H54 (cell line): ENCODE measurements around the gene PRSS12.
"Not testable (repeated sequence)": the region's sequence is repeated elsewhere in the genome, so short reads cannot be mapped to it uniquely, and the experiment has no call there.

Experiments used
- DNase-seq: peaks from one replicate; pipeline ENCODE4 v3.0.0; 2011; ENCODE audit warnings: low spot score, mixed read lengths; ENCODE audit not compliant: insufficient read length
- FAIRE-seq: peaks from 3 replicates; lab custom pipeline; 2011; peaks lifted over from hg19 to GRCh38; lab: Jason Lieb, UNC
- POLR2A ChIP-seq: IDR thresholded peaks from 2 replicates; pipeline ENCODE4 v1.6.1; 2011; ENCODE audit warnings: low read depth, mild to moderate bottlenecking, low read length

The PRSS12 gene

GRCh38 chr4:118352843-118353533, at the start of gene PRSS12:
PRSS12 (minus strand) TSS chr4:118353003; CDS start chr4:118352720, 283 bp downstream.
- peak; percentile 75 for DNase-seq
- FAIRE-seq, result no peak
- TF ChIP-seq POLR2A, result 0 out of 2 replicates have a peak, but pooled peaks have one; percentile 15

DNA sequence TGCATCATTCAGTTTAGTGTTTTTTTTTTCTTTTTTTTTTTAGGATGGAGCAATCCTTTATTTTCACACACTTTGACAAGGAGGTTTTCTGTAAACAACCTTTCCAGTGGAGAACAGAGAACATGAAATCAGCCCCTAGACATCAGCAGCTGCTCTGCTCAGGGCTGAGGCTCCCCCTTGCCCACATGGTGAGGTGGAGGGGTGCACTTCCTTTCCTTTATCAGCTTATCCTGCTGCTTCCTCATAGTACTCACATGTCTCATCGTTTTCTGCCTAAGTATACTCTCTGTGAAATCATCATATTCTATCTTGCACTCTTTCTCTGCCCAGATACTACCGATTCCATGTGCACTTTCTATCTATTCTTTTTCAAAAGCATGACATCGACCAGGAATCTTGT, 47.6 kb upstream of the PRSS12 start:
- FAIRE-seq (no peak), DNase-seq (no peak)
- no peak for TF ChIP-seq POLR2A

GRCh38 chr4:118399883-118400282, 47.1 kb upstream of the PRSS12 start:
- DNase-seq, FAIRE-seq: not testable (repeated sequence)

GRCh38 chr4:118398226-118399090, 45.7 kb upstream of the PRSS12 start:
- FAIRE-seq, result no peak

GRCh38 chr4:118397623-118397979, 44.8 kb upstream of the PRSS12 start:
- FAIRE-seq (no peak), DNase-seq (no peak)
- no peak for TF ChIP-seq POLR2A

More at GRCh38 chr4:118398226-118399090, 45.7 kb upstream of the PRSS12 start:
- no peak for TF ChIP-seq POLR2A
- DNase-seq, result no peak

GRCh38 chr4:118396881-118397622, 44.2 kb upstream of the PRSS12 start:
- DNase-seq (no peak), FAIRE-seq (no peak)
- TF ChIP-seq POLR2A, result no peak

- FAIRE-seq (no peak), DNase-seq (no peak)
- TF ChIP-seq POLR2A, result no peak
Observed at GRCh38 chr4:118395057-118395644, 42.3 kb upstream of the PRSS12 start.

DNA sequence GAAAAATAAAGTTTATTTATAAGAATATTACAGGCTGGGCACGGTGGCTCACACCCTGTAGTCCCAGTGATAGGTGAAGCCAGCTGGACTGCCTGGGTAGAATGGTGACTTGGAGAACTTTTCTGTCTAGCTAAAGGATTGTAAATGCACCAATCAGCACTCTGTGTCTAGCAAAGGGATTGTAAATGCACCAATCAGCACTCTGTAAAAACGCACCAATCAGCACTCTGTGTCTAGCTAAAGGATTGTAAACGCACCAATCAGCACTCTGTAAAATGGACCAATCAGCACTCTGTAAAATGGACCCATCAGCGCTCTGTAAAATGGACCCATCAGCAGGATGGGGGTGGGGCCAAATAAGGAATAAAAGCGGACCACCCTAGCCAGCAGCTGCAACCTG, 39.7 kb upstream of the PRSS12 start:
- not testable (repeated sequence) for DNase-seq, FAIRE-seq

- no peak for FAIRE-seq
- no peak for TF ChIP-seq POLR2A
- DNase-seq, result no peak
Observed at GRCh38 chr4:118390121-118390520, 37.3 kb upstream of the PRSS12 start.

DNA sequence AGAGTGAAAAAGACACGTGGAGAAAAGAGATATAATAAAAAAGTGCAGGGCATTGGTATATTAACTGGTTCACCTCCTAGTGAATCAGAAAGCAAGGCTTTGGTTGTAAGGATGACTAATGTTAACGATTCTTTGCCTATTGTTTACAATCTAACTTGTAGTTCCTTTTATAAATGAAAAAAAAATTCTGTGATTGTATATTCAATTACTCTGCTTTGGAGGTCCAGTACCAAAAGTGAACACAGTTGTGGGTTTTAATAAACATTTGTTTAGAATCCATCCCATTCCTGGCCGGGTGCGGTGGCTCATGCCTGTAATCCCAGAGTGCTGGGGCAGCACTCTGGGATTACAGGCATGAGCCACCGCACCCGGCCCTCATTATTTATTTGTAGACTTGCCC, 36.9 kb upstream of the PRSS12 start:
- FAIRE-seq (no peak), DNase-seq (no peak)
- TF ChIP-seq POLR2A, result no peak

GRCh38 chr4:118388606-118389005, 35.8 kb upstream of the PRSS12 start:
- no peak for FAIRE-seq
- TF ChIP-seq POLR2A, result no peak

GRCh38 chr4:118381902-118382301, 29.1 kb upstream of the PRSS12 start:
- no peak for TF ChIP-seq POLR2A
- DNase-seq (no peak), FAIRE-seq (no peak)

More at GRCh38 chr4:118388606-118389005, 35.8 kb upstream of the PRSS12 start:
- no peak for DNase-seq

GRCh38 chr4:118373614-118374255, 20.9 kb upstream of the PRSS12 start:
- no peak for FAIRE-seq

More at GRCh38 chr4:118373614-118374255, 20.9 kb upstream of the PRSS12 start:
- no peak for DNase-seq
- no peak for TF ChIP-seq POLR2A
